H1 (cell line): ENCODE data around the gene TCERG1L.

Experiments
- CTCF ChIP-seq, 3 experiments: IDR thresholded peaks; 1 replicate in 2 of 3; 2 replicates in 1 of 3; pipeline versions ENCODE4 v1.5.1 to v1.6.1; 2011; ENCODE audit warnings: low read length in 3 of 3, mild to moderate bottlenecking in 3 of 3, inconsistent platforms in 2 of 3, low read depth in 1 of 3, moderate library complexity in 1 of 3; ENCODE audit not compliant: insufficient read depth in 1 of 3; ENCODE audit errors: control extremely low read depth in 1 of 3
- EZH2 ChIP-seq: fragments of 200-600 bp; sonication (generic); IDR thresholded peaks from 2 replicates; pipeline ENCODE4 v1.7.1; 2012; ENCODE audit warnings: low read depth, mild to moderate bottlenecking, moderate library complexity, low read length, inconsistent platforms; ENCODE audit not compliant: severe bottlenecking
- POLR2AphosphoS5 ChIP-seq: IDR thresholded peaks from 2 replicates; pipeline ENCODE4 v1.6.1; 2011; ENCODE audit warnings: low read depth, low read length
- RAD21 ChIP-seq, 2 experiments: IDR thresholded peaks in 1 of 2; conservative IDR thresholded peaks in 1 of 2; 2 replicates each; pipeline ENCODE4 v1.6.1; 2011; ENCODE audit warnings: low read depth in 2 of 2, low read length in 2 of 2, improper control_type of control experiment in 1 of 2, inconsistent platforms in 1 of 2, mild to moderate bottlenecking in 1 of 2, moderate library complexity in 1 of 2
- TBP ChIP-seq: IDR thresholded peaks from 2 replicates; pipeline ENCODE4 v1.6.1; 2011; ENCODE audit warnings: low read depth, low read length, improper control_type of control experiment
- ZNF274 ChIP-seq: IDR thresholded peaks from 2 replicates; pipeline ENCODE4 v1.7.0; 2012; ENCODE audit warnings: low read length, borderline replicate concordance; ENCODE audit errors: extremely low read depth
- TF ChIP-seq, protein P1 (sequence below): IDR thresholded peaks from 2 replicates; pipeline ENCODE4 v1.6.1; 2011; ENCODE audit warnings: low read depth, mild to moderate bottlenecking, low read length; ENCODE audit not compliant: insufficient read depth

GRCh38 chr10:131085091-131085860, 226.2 kb downstream of the TCERG1L start:
- no peak for TF ChIP-seq POLR2AphosphoS5
- no peak for TF ChIP-seq CTCF (IDR thresholded peaks at IDR 0.05; ENCODE audit: control extremely low read depth in 1 of 3, insufficient read depth in 1 of 3, low read depth in 1 of 3, low read length in 3 of 3)
- TF ChIP-seq, protein P1, sequence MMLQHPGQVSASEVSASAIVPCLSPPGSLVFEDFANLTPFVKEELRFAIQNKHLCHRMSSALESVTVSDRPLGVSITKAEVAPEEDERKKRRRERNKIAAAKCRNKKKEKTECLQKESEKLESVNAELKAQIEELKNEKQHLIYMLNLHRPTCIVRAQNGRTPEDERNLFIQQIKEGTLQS: no peak
- no peak for TF ChIP-seq TBP
- no peak for TF ChIP-seq ZNF274
- no peak for TF ChIP-seq RAD21 (IDR thresholded peaks at IDR 0.05 in 1 of 2, conservative IDR thresholded peaks at IDR 0.05 in 1 of 2; ENCODE audit: low read depth in 2 of 2, low read length in 2 of 2)
- no peak for TF ChIP-seq EZH2
